Adrenal gland (tissue), 12 donors: Measurements from ENCODE around the gene PLA2G2C. TPM values are rescaled to one million over a fixed set of nuclear protein-coding genes. Genes with fewer than 3 reads are reported as not detected.

Source experiments
- DNase-seq, 7 donors: peaks; one replicate each; pipeline ENCODE4 v3.0.0-alpha.2; 2019 to 2020
- H3K27ac ChIP-seq, 5 donors: fragments of 200-600 bp; sonication (generic) in 4 of 5; 1 replicate in 3 of 5; 2 replicates in 2 of 5; pipeline versions ENCODE4 v1.5.1 to v1.8.0; 2016 to 2020; ENCODE audit warnings: mild to moderate bottlenecking in 1 of 5
- H3K27me3 ChIP-seq: fragments of 200-600 bp; 2 replicates; pipeline ENCODE4 v1.8.0; 2021
- H3K36me3 ChIP-seq, 2 donors: fragments of 200-600 bp; replicated peaks in 1 of 2; 1 replicate in 1 of 2; 2 replicates in 1 of 2; pipeline versions ENCODE4 v1.5.1 to v1.8.0; 2018 to 2022
- H3K4me1 ChIP-seq, 2 donors: fragments of 200-600 bp; replicated peaks in 1 of 2; 1 replicate in 1 of 2; 2 replicates in 1 of 2; pipeline versions ENCODE4 v1.5.1 to v1.8.0; 2018 to 2021
- H3K4me3 ChIP-seq, 4 donors: fragments of 200-600 bp; sonication (generic) in 3 of 4; one replicate each; pipeline ENCODE4 v1.5.1; 2016 to 2018
- H3K9me3 ChIP-seq, 3 donors: fragments of 200-600 bp; sonication (generic) in 1 of 3; replicated peaks in 1 of 3; 1 replicate in 2 of 3; 2 replicates in 1 of 3; pipeline versions ENCODE4 v1.5.1 to v1.8.0; 2016 to 2021
- CTCF ChIP-seq, 6 experiments: fragments of 450-650 bp in 4 of 6; fragments of 200-600 bp in 2 of 6; sonication (generic) in 1 of 6; IDR thresholded peaks; 1 replicate in 5 of 6; 2 replicates in 1 of 6; pipeline versions ENCODE4 v1.5.1 to v1.8.0; 2016 to 2021; ENCODE audit warnings: antibody characterized with exemption in 6 of 6, mild to moderate bottlenecking in 2 of 6, moderate library complexity in 1 of 6
- POLR2A ChIP-seq, 2 donors: fragments of 450-650 bp; IDR thresholded peaks; one replicate each; pipeline ENCODE4 v1.6.1; 2017; ENCODE audit warnings: antibody characterized with exemption in 2 of 2, mild to moderate bottlenecking in 2 of 2, moderate library complexity in 1 of 2
- WGBS, 4 donors: extraction: QIAGEN DNeasy Blood & Tissue Kit in 2 of 4; methylation state at CpG; one replicate each; pipeline versions ENCODE4 v1.1.5 to v1.1.7; 2013 to 2017; 5-methylcytosine and 5-hydroxymethylcytosine counted together
- intact Hi-C, 2 donors: fragments of 100-400 bp; cut with DNase I; formaldehyde crosslinking; loops; one replicate each; pipeline versions ENCODE4 v1.14.1 to v1.15.0; 2022 to 2023
- polyA plus RNA-seq, 3 donors: library from polyadenylated mRNA; stranded (reverse); fragments of 200-250 nt in 2 of 3; fragments of 350-450 nt in 1 of 3; fragmentation: Illumina TruSeq in 1 of 3; extraction: RNeasy Lipid Tissue Mini Kit (QIAGEN cat#74804) in 1 of 3; gene quantifications; one replicate each; pipeline ENCODE4 v1.2.3, GENCODE V29; 2013 to 2014
- total RNA-seq, 9 donors: library from RNA; depleted of rRNA in 4 of 9; stranded (reverse); fragments of >200 nt in 4 of 9; fragments of 120-200 nt in 1 of 9; fragmentation: NEBNext Ultra II Directional in 1 of 9; extraction: Animal tissue kit (Norgen Biotek cat#: 25700) in 1 of 9; gene quantifications; one replicate each; pipeline versions ENCODE4 v1.1.0 to v1.2.4, GENCODE V29; 2013 to 2023
- donor health status: healthy with polysubstance abuse.
- donor health status: Bipolar disorder and iron deficiency.
- donor health status: DM: yes; HTN: yes; CAD: no.
- donor health status: DM: no; HTN: no; CAD: no.
- donor health status: DM: no; HTN: no; CAD: no.
- donor health status: DM: yes; HTN: yes; CAD: no.

Gene PLA2G2C
- total and polyA plus RNA-seq, 12 donors: 0.07 to 0.39 (median 0.12) TPM; not detected in 6

DNA sequence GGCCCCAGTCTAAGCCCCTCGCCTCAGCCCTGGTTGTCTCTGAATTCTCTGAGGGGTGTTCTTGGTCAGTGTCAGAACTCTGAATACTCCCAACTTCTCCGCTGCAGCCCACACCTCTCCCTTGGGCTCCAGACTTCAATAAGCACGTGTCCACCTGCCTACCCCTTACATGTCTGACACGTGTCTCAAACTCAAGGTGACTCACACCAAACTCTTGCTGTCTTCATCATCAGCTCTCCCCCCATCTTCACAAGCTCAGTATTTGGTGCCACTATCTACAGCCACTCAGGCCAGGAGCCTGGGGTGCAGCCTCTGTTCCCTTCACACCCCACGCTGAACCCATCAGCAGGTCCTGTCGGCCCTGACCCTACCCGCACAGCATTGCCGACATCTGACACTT is 19.2 kb downstream of the PLA2G2C start:
- Histone ChIP-seq H3K4me1 (no peaks in the 10 kb centered on the region), H3K4me3 (no peak overlapping the region), H3K9me3 (no peaks in the 10 kb centered on the region), H3K27ac (no peak overlapping the region), H3K36me3 (no peaks in the 10 kb centered on the region), H3K27me3 (no peaks in the 10 kb centered on the region)
- intact Hi-C loops: no loop called here
- WGBS, 4 donors: 89 to 94% (median 92%) methylated on average over 8 of the region's 8 CpGs
- no peak for DNase-seq
- TF ChIP-seq CTCF (IDR thresholded peaks at IDR 0.05) (no peak), POLR2A (IDR thresholded peaks at IDR 0.05) (no peak)

DNA sequence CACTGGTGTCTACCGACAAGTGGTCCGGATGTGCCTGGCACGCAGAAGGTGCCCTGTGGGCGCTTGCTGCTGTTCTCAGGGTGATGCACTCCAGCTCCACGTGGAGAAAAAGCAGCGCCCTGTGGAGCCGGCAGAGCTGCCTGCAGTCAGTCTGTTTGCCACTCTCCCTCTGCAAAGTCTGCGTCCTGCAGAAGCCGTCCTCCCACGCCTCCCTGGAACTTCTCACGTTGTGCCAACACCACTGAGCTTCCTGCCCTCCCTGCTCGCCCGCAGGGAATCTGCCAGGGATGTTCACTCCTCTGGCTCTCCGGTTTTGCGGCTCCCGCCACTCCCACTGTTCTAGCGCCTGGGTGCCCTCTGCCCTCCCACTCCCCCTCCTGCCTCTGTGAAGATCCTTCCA is 20.3 kb downstream of the PLA2G2C start:
- TF ChIP-seq POLR2A (IDR thresholded peaks at IDR 0.05): no peak
- no peak for TF ChIP-seq CTCF (IDR thresholded peaks at IDR 0.05)
- 65 to 79% (median 71%) methylated on average over 16 to 17 of the region's 17 CpGs for WGBS, 4 donors
- H3K4me1 ChIP-seq: no peaks in the 10 kb centered on the region
- H3K36me3 ChIP-seq: no peaks in the 10 kb centered on the region
- no peak for DNase-seq
- H3K27ac ChIP-seq: no peak overlapping the region
- H3K9me3 ChIP-seq: peaks cover 0 to 2% (median 0%) of the 10 kb centered on the region in 3 donors
- intact Hi-C loops: no loop called here
- H3K4me3 ChIP-seq: no peak overlapping the region
- no peaks in the 10 kb centered on the region for H3K27me3 ChIP-seq

DNA sequence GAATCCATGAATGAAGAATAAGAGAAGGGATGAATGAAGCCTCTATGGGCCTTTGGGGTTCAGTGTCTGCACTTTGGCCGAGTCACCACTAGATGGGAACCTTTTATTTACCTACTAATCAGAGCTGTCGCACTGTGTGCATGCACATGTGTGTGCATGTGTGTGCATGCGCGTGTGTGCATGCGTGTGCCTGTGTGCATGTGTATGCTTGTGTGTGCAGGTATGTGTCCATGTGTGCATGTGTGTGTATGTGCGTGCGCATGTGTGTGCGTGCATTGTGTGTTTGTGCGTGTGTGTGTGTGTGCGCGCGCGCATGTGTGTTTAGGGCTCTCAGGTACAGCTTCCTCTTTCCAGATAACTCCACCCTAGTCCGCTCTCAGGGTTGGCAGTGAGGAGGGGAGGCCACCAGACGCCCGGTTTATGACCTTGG is 20.8 kb downstream of the PLA2G2C start:
- H3K36me3 ChIP-seq: no peaks in the 10 kb centered on the region
- 79 to 84% (median 83%) methylated on average over 15 to 16 of the region's 16 CpGs for WGBS, 4 donors
- peaks cover 0 to 8% (median 0%) of the 10 kb centered on the region in 3 donors for H3K9me3 ChIP-seq
- peak in 4 of 6 experiments; percentile 14 to 40 (median 26) for TF ChIP-seq CTCF (IDR thresholded peaks at IDR 0.05)
- no peak for TF ChIP-seq POLR2A (IDR thresholded peaks at IDR 0.05)
- H3K27me3 ChIP-seq: no peaks in the 10 kb centered on the region
- intact Hi-C loops: no loop called here
- no peak overlapping the region for H3K4me3 ChIP-seq
- no peaks in the 10 kb centered on the region for H3K4me1 ChIP-seq
- no peak for DNase-seq
- H3K27ac ChIP-seq: peak overlapping the region in 1 of 5 donors; percentile 75

DNA sequence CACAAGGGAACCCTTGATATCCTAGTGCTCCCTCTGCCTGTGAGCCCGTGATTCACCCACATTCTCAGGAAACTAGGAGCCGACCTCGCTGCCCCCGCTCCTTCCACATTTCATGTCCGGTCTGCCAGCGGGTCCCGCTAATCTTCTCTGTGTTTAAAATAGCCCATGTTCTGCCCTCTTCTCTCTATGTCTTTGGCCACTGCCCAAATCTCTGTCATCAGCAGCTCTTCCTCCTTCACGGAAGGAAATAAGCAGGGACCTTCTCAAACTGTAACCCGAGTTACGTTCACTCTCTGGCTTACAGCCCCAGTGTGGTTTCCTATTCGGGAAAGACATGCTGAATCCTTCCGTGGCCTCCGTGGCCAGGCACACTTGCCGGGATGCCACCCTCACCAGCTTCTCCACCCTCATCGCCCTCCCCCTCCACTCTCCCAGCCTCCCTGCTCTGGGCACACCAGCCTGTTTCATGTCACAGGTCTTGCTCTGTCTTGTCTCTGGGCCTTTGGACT is 21.6 kb downstream of the PLA2G2C start:
- peak; percentile 44 to 83 (median 65) for DNase-seq

More for the DNA sequence above, 21.6 kb downstream of the PLA2G2C start:
- H3K27ac ChIP-seq: peak overlapping the region in 1 of 5 donors; percentile 75
- no peaks in the 10 kb centered on the region for H3K4me1 ChIP-seq
- WGBS, 4 donors: 59 to 80% (median 70%) methylated on average over 15 of the region's 15 CpGs
- intact Hi-C loops: no loop called here
- peaks cover 0 to 14% (median 0%) of the 10 kb centered on the region in 3 donors for H3K9me3 ChIP-seq
- H3K36me3 ChIP-seq: no peaks in the 10 kb centered on the region
- no peak overlapping the region for H3K4me3 ChIP-seq
- no peaks in the 10 kb centered on the region for H3K27me3 ChIP-seq
- TF ChIP-seq POLR2A (IDR thresholded peaks at IDR 0.05) (no peak), CTCF (IDR thresholded peaks at IDR 0.05) (no peak)
